Esophagus (tissue), 2 donors: ENCODE results near the gene CGREF1. TPM values are rescaled to one million over a fixed set of nuclear protein-coding genes. Genes with fewer than 3 reads are reported as not detected.
"Not testable (repeated sequence)": the region's sequence is repeated elsewhere in the genome, so short reads cannot be mapped to it uniquely, and the experiment has no call there.

ENCODE experiments used
- H3K27ac ChIP-seq, 2 donors: one replicate each; pipeline ENCODE4 v1.5.1; 2013; ENCODE audit warnings: low read depth in 2 of 2, mild to moderate bottlenecking in 2 of 2, inconsistent platforms in 1 of 2, low read length in 1 of 2, moderate library complexity in 1 of 2
- H3K27me3 ChIP-seq, 2 donors: one replicate each; pipeline ENCODE4 v1.6.1; 2013; ENCODE audit warnings: low read length in 2 of 2, control low read depth in 1 of 2, mild to moderate bottlenecking in 1 of 2; ENCODE audit not compliant: insufficient read depth in 2 of 2, control insufficient read depth in 1 of 2
- H3K36me3 ChIP-seq, 2 donors: one replicate each; pipeline ENCODE4 v1.6.1; 2013; ENCODE audit warnings: low read length in 1 of 2; ENCODE audit not compliant: control insufficient read depth in 2 of 2, insufficient read depth in 2 of 2
- H3K4me1 ChIP-seq, 2 donors: one replicate each; pipeline ENCODE4 v1.6.1; 2013; ENCODE audit warnings: low read length in 1 of 2; ENCODE audit not compliant: control insufficient read depth in 2 of 2, insufficient read depth in 2 of 2
- H3K4me3 ChIP-seq, 2 donors: one replicate each; pipeline ENCODE4 v1.5.1; 2013; ENCODE audit warnings: low read length in 2 of 2, mild to moderate bottlenecking in 2 of 2, low read depth in 1 of 2, moderate library complexity in 1 of 2
- H3K9me3 ChIP-seq, 2 donors: one replicate each; pipeline ENCODE4 v1.6.1; 2013; ENCODE audit warnings: mild to moderate bottlenecking in 2 of 2, low read depth in 1 of 2, low read length in 1 of 2, moderate library complexity in 1 of 2; ENCODE audit not compliant: control insufficient read depth in 2 of 2, insufficient read depth in 1 of 2
- WGBS, 2 donors: extraction: QIAGEN DNeasy Blood & Tissue Kit; methylation state at CpG; one replicate each; pipeline ENCODE4 v1.1.7; 2013; 5-methylcytosine and 5-hydroxymethylcytosine counted together
- polyA plus RNA-seq, 2 donors: library from polyadenylated mRNA; stranded (reverse); fragments of 200-250 nt; gene quantifications; one replicate each; pipeline ENCODE4 v1.2.3, GENCODE V29; 2013
- donor health status: healthy with polysubstance abuse.
- donor health status: Bipolar disorder and iron deficiency.

The CGREF1 gene
- polyA plus RNA-seq, 2 donors, result 2.4 to 3.4 TPM

- Histone ChIP-seq H3K36me3 (no peaks in the 10 kb centered on the region), H3K4me3 (no peak overlapping the region), H3K27ac (no peak overlapping the region), H3K27me3 (no peaks in the 10 kb centered on the region), H3K9me3 (no peaks in the 10 kb centered on the region), H3K4me1 (peaks cover 2 to 5% of the 10 kb centered on the region in 2 donors)
- 80 to 82% methylated on average over 4 of the region's 4 CpGs for WGBS, 2 donors
Observed at GRCh38 chr2:27076323-27076722, 42.6 kb downstream of the CGREF1 start.

GRCh38 chr2:27075566-27075871, 43.4 kb downstream of the CGREF1 start:
- not testable (repeated sequence) for H3K9me3 ChIP-seq, H3K4me3 ChIP-seq, H3K27ac ChIP-seq, H3K36me3 ChIP-seq, H3K4me1 ChIP-seq, H3K27me3 ChIP-seq
- WGBS, 2 donors, result 78 to 85% methylated on average over 6 of the region's 6 CpGs

- Histone ChIP-seq H3K27ac (peak overlapping the region in 1 of 2 donors; percentile 36), H3K27me3 (no peaks in the 10 kb centered on the region), H3K4me1 (peaks cover 2 to 3% of the 10 kb centered on the region in 2 donors), H3K9me3 (no peaks in the 10 kb centered on the region), H3K36me3 (no peaks in the 10 kb centered on the region), H3K4me3 (no peak overlapping the region)
- WGBS, 2 donors, result 57 to 63% methylated on average over 4 of the region's 4 CpGs
Observed at GRCh38 chr2:27074738-27075565, 44.0 kb downstream of the CGREF1 start.

DNA sequence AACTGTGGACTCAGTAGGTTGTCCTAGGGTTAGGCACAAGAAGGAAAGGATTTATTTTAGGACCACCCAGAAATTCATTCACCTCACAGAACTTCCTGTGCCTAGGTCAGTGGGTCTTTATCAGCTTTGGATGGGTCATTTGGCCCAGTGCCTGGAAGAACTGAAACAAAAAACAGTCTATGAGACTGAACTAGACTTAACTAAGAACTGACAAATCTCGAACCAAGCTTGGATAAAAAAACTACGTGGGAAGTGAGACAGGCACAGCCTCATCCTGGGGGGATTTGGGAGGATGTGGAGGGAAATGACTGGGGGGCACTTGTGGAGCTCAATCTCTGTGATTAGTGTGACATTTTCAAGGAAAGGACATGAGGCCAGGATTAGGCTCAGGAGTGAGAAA, 45.1 kb downstream of the CGREF1 start:
- Histone ChIP-seq H3K36me3 (peaks cover 0 to 6% of the 10 kb centered on the region in 2 donors), H3K4me3 (no peak overlapping the region), H3K9me3 (no peaks in the 10 kb centered on the region), H3K27ac (peak overlapping the region in 1 of 2 donors; percentile 23), H3K27me3 (no peaks in the 10 kb centered on the region), H3K4me1 (peaks cover 2 to 3% of the 10 kb centered on the region in 2 donors)
- 43 to 47% methylated on average over 2 of the region's 2 CpGs for WGBS, 2 donors

GRCh38 chr2:27072920-27073319, 46.0 kb downstream of the CGREF1 start:
- peak overlapping the region; percentile 92 for H3K27ac ChIP-seq
- 73 to 75% methylated on average over 5 of the region's 5 CpGs for WGBS, 2 donors
- H3K4me1 ChIP-seq, result peaks cover 2 to 3% of the 10 kb centered on the region in 2 donors
- H3K4me3 ChIP-seq, result no peak overlapping the region
- H3K27me3 ChIP-seq, result no peaks in the 10 kb centered on the region
- no peaks in the 10 kb centered on the region for H3K9me3 ChIP-seq
- H3K36me3 ChIP-seq, result peaks cover 0 to 8% of the 10 kb centered on the region in 2 donors

GRCh38 chr2:27071990-27072830, 46.7 kb downstream of the CGREF1 start:
- 7% methylated on average over 29 to 34 of the region's 34 CpGs for WGBS, 2 donors
- H3K4me1 ChIP-seq, result peaks cover 2 to 3% of the 10 kb centered on the region in 2 donors
- peaks cover 0 to 8% of the 10 kb centered on the region in 2 donors for H3K36me3 ChIP-seq
- peak overlapping the region; percentile 92 for H3K27ac ChIP-seq
- H3K9me3 ChIP-seq, result no peaks in the 10 kb centered on the region
- peak overlapping the region; percentile 83 to 95 for H3K4me3 ChIP-seq
- no peaks in the 10 kb centered on the region for H3K27me3 ChIP-seq

- WGBS, 2 donors, result 0% methylated on average over 59 to 86 of the region's 86 CpGs
- no peaks in the 10 kb centered on the region for H3K9me3 ChIP-seq
- peaks cover 0 to 8% of the 10 kb centered on the region in 2 donors for H3K36me3 ChIP-seq
- peak within 1 kb of the TSS; percentile 93 to 97 for H3K27ac ChIP-seq
- peak within 1 kb of the TSS; percentile 83 to 95 for H3K4me3 ChIP-seq
- H3K27me3 ChIP-seq, result no peaks in the 10 kb centered on the region
- peaks cover 2 to 3% of the 10 kb centered on the region in 2 donors for H3K4me1 ChIP-seq
Observed at GRCh38 chr2:27071277-27071989, 47.5 kb downstream of the CGREF1 start, which contains the start of gene OST4. TSS of gene OST4 (minus strand) at chr2:27071654.

DNA sequence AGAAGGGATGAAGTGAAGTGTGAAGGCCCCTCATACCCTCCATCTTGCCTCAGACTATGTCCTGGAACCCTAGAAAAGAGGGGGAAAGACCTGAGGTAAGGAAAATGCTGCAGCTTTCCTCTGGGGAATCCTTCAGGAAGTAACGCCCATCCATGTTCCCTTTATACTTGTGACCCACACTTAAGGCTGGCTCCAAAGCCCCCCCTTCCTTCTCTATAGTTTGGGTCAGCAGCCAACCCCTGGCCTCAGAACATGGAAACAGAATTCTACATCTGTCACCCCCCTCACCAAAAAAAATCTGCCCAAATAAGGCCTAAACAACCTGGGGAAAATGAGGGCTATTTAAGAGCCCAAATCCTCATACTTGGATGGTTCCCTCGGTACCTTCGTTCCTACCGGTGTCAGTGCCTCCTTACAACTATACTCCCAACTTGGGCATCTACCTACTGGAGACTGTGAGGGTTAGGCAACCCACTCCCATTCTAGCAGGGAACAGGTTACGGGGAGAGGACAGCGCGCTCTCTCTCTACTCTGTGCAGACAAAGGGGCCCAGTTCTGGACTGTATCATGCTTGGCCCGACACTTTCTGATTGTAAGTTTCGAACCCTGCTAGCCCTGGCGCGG, 48.2 kb downstream of the CGREF1 start:
- Histone ChIP-seq H3K36me3 (peaks cover 0 to 10% of the 10 kb centered on the region in 2 donors), H3K9me3 (no peaks in the 10 kb centered on the region), H3K4me3 (peak overlapping the region; percentile 83 to 95), H3K27me3 (no peaks in the 10 kb centered on the region), H3K4me1 (peaks cover 2 to 3% of the 10 kb centered on the region in 2 donors), H3K27ac (peak overlapping the region; percentile 93 to 97)
- WGBS, 2 donors, result 2 to 5% methylated on average over 11 of the region's 11 CpGs
